Thoracic aorta (tissue), 2 donors: Measurements from ENCODE around the gene SAMD10. TPM values are rescaled to one million over a fixed set of nuclear protein-coding genes. Genes with fewer than 3 reads are reported as not detected.

Experiments used
- ATAC-seq: fragments of 150-250 bp; one replicate; pipeline ENCODE4 v1.8.0; 2017; ENCODE audit warnings: low read depth; ENCODE audit not compliant: insufficient number of reproducible peaks, low FRiP score
- DNase-seq: peaks from one replicate; pipeline ENCODE4 v3.0.0-alpha.2; 2020; ENCODE audit warnings: low spot score
- H3K27ac ChIP-seq, 2 donors: fragments of 200-600 bp; sonication (generic); 1 replicate in 1 of 2; 2 replicates in 1 of 2; pipeline ENCODE4 v1.5.1; 2016; ENCODE audit warnings: mild to moderate bottlenecking in 2 of 2, moderate library complexity in 2 of 2
- H3K27me3 ChIP-seq: fragments of 200-600 bp; sonication (generic); replicated peaks from 2 replicates; pipeline ENCODE4 v1.6.0; 2016; ENCODE audit warnings: mild to moderate bottlenecking; ENCODE audit not compliant: insufficient read depth
- H3K36me3 ChIP-seq: fragments of 200-600 bp; sonication (generic); one replicate; pipeline ENCODE4 v1.5.1; 2016
- H3K4me1 ChIP-seq, 2 donors: fragments of 200-600 bp; sonication (generic); 1 replicate in 1 of 2; 2 replicates in 1 of 2; pipeline versions ENCODE4 v1.5.1 to v1.6.0; 2016; ENCODE audit warnings: low read depth in 2 of 2, mild to moderate bottlenecking in 1 of 2; ENCODE audit not compliant: control insufficient read depth in 1 of 2
- H3K4me3 ChIP-seq: fragments of 200-600 bp; sonication (generic); 2 replicates; pipeline ENCODE4 v1.5.1; 2016; ENCODE audit warnings: mild to moderate bottlenecking
- H3K9me3 ChIP-seq: fragments of 200-600 bp; sonication (generic); 2 replicates; pipeline ENCODE4 v1.5.1; 2016
- total RNA-seq, 2 donors: library from RNA; depleted of rRNA; stranded (reverse); fragments of >200 nt; gene quantifications; one replicate each; pipeline versions ENCODE4 v1.1.0 to v1.2.3, GENCODE V29; 2016
- TF ChIP-seq, protein P1 (sequence below): fragments of 200-600 bp; sonication (generic); IDR thresholded peaks from one replicate; pipeline ENCODE4 v1.5.1; 2019; ENCODE audit warnings: antibody characterized with exemption

The SAMD10 gene
- total RNA-seq, 2 donors from 2014 or later = 0.78 to 3.0 TPM

- no peak for ATAC-seq
- TF ChIP-seq, protein P1, sequence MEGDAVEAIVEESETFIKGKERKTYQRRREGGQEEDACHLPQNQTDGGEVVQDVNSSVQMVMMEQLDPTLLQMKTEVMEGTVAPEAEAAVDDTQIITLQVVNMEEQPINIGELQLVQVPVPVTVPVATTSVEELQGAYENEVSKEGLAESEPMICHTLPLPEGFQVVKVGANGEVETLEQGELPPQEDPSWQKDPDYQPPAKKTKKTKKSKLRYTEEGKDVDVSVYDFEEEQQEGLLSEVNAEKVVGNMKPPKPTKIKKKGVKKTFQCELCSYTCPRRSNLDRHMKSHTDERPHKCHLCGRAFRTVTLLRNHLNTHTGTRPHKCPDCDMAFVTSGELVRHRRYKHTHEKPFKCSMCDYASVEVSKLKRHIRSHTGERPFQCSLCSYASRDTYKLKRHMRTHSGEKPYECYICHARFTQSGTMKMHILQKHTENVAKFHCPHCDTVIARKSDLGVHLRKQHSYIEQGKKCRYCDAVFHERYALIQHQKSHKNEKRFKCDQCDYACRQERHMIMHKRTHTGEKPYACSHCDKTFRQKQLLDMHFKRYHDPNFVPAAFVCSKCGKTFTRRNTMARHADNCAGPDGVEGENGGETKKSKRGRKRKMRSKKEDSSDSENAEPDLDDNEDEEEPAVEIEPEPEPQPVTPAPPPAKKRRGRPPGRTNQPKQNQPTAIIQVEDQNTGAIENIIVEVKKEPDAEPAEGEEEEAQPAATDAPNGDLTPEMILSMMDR = no peak
- Histone ChIP-seq H3K9me3 (no peaks in the 10 kb centered on the region), H3K4me3 (no peak overlapping the region), H3K36me3 (peaks cover 73% of the 10 kb centered on the region), H3K4me1 (no peaks in the 10 kb centered on the region), H3K27ac (no peak overlapping the region), H3K27me3 (no peaks in the 10 kb centered on the region)
- no peak for DNase-seq
Measured at GRCh38 chr20:64006902-64007301, 27.5 kb upstream of the SAMD10 start.

DNA sequence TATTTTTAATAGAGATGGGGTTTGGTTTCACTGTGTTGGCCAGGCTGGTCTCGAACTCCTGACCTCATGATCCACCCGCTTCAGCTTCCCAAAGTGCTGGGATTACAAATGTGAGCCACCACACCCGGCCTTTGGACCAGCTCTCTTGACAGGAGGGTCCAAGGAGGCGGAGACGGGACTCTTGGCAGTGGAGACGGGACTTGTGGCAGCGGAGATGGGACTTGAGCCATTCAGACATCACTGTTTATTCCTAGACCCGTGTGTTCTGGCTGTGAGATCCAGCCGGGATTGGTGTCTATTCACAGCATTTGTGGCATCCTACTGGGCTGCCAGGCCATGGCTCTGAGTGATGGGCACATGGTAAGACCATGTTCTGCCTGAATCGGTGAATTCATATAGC lies 27.0 kb upstream of the SAMD10 start:
- H3K27me3 ChIP-seq = no peaks in the 10 kb centered on the region
- no peaks in the 10 kb centered on the region for H3K4me1 ChIP-seq
- H3K36me3 ChIP-seq = peaks cover 75% of the 10 kb centered on the region
- ATAC-seq (no peak), DNase-seq (no peak)
- no peaks in the 10 kb centered on the region for H3K9me3 ChIP-seq
- H3K4me3 ChIP-seq = no peak overlapping the region
- H3K27ac ChIP-seq = no peak overlapping the region
- TF ChIP-seq, protein P1 = no peak

DNA sequence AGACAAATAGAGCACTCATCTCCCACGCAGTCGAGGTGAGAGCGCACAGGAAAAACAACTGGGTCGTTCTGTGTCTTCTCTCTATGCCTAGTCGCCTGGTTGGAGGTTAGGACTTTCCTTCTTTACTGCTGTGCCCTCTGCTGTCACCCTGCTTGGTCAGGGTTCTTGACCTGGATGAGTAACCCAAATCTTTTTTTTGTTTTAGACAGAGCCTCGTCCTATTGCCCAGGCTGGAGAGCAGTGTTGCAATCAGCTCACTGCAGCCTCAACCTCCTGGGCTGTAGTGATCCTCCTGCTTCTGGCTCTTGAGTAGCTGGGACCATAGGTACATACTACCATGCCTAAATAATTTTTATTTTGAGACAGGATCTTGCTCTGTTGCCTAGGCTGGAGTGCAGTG lies 26.0 kb upstream of the SAMD10 start:
- H3K27ac ChIP-seq = no peak overlapping the region

DNA sequence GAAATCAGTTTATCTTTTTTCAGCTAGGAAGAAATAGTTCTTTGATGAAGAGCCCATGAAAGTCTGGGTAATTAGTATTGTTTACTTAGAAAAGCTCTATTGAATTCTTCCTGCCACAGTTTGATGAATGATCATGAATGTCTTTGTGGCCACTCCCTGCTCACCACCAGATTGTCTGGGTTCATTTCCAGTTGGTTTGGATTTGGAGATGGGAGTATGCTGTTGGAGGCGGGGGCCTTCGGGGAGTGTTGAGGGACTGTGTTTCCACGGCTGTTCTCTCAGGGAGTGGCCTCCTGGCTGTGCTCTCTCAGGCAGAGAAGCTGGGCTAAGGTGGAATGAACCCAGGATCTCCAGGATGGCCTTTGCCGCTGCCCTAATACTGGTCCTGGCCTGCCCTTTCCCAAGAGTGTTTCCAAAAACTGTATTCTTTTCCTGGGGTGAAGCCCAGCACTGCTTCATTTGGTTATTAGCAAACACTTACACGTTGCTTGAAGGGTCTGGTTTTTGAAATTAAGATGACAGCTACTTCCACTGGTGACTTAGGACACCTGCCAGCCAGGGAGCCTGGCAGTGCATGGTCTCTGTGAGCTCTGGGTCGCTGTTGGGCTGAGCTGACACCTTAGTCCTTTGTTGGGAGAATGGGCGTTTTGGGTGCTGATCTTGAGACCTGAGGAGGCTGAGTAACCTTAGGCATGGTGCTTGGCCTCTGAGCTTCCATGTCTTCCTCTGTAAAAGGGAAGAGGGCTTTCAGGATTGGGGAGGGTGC lies 24.7 kb upstream of the SAMD10 start:
- H3K27me3 ChIP-seq = no peaks in the 10 kb centered on the region
- H3K4me3 ChIP-seq = no peak overlapping the region
- TF ChIP-seq, protein P1 = no peak
- H3K27ac ChIP-seq = no peak overlapping the region
- ATAC-seq (no peak), DNase-seq (no peak)
- no peaks in the 10 kb centered on the region for H3K4me1 ChIP-seq
- no peaks in the 10 kb centered on the region for H3K9me3 ChIP-seq
- H3K36me3 ChIP-seq = peaks cover 81% of the 10 kb centered on the region

More for the DNA sequence above, 26.0 kb upstream of the SAMD10 start:
- Histone ChIP-seq H3K27me3 (no peaks in the 10 kb centered on the region), H3K9me3 (no peaks in the 10 kb centered on the region), H3K36me3 (peaks cover 75% of the 10 kb centered on the region), H3K4me1 (no peaks in the 10 kb centered on the region), H3K4me3 (no peak overlapping the region)
- ATAC-seq (no peak), DNase-seq (no peak)
- TF ChIP-seq, protein P1 = no peak

- no peaks in the 10 kb centered on the region for H3K4me1 ChIP-seq
- H3K36me3 ChIP-seq = peaks cover 80% of the 10 kb centered on the region
- TF ChIP-seq, protein P1 = no peak
- no peak for ATAC-seq
- no peaks in the 10 kb centered on the region for H3K27me3 ChIP-seq
- no peak for DNase-seq
- H3K27ac ChIP-seq = no peak overlapping the region
- no peak overlapping the region for H3K4me3 ChIP-seq
- no peaks in the 10 kb centered on the region for H3K9me3 ChIP-seq
Measured at GRCh38 chr20:64001607-64002011, 22.2 kb upstream of the SAMD10 start.
